ENCODE data around the gene BAK1.

BAK1 gene

DNA sequence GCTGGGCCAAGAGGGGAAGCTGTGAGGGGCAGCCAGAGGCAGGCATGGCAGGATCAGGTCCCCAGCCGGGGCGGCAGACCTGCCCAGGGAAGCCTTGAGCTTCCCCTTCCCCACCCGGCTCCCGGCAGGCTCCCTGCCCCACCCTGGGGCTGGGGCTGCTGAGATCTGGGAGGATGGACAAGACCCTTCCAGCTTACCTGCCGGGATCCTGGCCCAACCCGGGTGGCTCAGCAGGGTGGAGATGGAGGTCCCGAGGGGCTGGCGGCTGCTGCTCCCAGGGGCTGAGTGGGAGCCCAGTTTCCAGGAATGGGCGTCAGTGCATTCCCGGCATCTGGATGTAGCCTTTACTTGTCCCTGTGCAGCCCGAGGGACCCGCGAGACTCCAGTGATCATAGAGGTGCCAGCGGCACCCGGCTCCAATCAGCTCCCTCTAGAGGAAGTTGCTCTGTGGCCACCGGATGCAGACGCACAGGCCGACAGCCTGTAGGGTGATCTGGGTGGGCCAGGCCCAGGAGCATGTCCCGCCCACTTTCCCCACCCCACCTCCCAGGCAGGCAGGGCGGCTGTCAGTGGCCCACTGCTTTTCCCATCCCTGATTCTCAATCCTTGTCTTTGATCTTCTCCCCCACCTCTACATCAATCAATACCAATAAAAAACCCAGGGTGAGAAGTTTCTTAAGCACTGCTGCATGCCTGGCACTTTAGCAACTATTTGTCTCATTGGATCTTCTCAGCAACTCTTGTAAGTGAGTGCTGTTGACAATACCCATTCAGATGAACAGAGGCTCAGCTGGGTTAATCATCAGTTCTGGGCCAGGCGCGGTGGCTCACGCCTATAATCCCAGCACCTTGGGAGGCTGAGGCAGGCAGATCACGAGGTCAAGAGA is at the start of gene BAK1:
Gene BAK1 (minus strand): TSS at position 449 of the 887 bp plus-strand sequence. CDS start 2,672 bp downstream, outside the sequence.
- DNase-seq: peak; percentile 83

- peak; percentile 82 for DNase-seq
These were observed 48.4 kb upstream of the BAK1 start for GRCh38 chr6:33628401-33628964.

DNA sequence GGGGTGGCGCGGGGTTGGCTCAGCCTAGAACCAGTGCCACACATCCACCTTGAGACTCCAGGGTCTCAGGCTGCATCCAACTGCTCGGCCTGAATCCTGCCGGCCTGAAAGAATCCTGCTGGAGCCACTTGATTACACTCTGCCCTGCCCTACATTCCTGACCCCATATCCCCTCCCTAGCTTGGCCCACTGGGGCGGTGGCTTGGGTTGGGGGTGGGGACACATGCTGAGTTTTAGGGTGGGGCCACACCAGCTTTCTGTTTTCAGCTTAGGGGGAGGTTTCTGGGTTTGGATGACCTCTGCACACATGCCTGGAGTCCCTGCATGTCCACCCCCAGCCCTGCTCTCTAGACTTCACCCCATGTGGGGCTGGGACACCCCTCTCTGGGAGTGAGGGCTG is 47.8 kb upstream of the BAK1 start:
- no peak for DNase-seq

- no peak for DNase-seq
These were observed 44.8 kb upstream of the BAK1 start for GRCh38 chr6:33624856-33625255.

DNA sequence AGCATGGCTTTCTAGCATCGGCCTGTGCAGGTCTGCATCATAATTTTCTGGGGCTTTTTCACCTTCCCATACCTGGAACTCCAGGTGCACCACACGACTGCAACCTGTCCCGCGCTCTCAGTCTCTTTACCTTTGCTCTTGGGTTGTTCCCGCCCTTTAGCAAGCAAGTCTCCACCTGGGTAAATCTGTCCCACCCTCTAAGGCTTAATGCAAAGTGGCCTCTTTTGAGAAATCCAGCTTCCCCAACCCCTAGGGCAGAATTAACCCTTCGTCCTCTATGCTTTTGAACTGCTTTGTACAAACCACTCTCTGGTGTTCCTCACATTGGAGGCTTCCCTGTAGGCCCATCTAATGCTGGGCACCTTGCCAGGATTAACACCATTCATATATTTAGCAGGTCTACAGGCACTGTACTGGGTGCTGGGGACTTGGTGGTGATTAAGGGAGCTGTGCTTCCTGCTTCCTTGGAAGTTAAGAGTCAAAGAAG is 43.9 kb upstream of the BAK1 start:
- DNase-seq: peak; percentile 7

- DNase-seq: no peak
These were observed 42.7 kb upstream of the BAK1 start for GRCh38 chr6:33622456-33623431.

GRCh38 chr6:33621711-33622388 is 41.8 kb upstream of the BAK1 start:
- DNase-seq: peak; percentile 65

DNA sequence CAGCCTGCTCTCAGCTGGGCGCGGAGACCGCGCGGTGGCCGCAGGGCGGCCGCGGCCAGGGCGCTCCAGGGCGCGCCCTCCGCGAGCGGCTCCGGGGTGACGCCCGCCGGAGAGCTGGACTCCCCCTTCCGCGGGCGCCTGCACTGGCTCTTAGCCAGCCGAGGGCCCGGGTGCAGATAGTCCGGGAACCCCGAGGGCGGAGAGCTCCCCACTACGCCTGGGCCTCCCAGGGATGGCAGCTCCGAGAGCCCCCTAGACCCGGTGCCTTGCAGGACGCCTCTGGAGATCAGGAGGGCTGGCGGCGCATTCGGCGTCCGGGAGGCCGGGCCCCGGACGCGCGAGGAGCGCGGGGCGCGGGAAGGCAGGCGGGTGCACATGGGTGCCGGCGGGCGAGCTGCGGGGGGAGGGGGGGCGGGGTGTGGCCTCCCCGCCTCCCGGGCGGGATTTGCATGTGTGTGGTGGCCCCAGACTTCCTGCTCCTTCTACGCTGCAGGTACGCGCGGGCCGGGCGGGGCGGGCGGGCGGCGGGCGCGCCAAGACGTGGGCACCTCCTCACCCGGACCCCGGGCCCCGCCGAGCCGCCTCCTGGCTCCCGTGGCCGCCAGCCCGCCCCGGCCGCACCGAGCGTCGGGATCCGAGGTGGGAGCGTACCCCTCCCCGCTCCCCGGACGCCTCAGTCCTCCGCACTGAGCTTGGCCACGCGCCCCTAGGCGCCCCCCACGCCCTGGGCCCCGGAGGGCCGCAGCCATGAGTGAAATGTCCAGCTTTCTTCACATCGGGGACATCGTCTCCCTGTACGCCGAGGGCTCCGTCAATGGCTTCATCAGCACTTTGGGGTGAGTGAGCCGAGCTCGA is 41.0 kb upstream of the BAK1 start, which contains the start of gene ITPR3:
Gene ITPR3 (plus strand): TSS at position 467 of the 855 bp plus-strand sequence. CDS start 281 bp downstream, at position 748.
- no peak for DNase-seq

DNA sequence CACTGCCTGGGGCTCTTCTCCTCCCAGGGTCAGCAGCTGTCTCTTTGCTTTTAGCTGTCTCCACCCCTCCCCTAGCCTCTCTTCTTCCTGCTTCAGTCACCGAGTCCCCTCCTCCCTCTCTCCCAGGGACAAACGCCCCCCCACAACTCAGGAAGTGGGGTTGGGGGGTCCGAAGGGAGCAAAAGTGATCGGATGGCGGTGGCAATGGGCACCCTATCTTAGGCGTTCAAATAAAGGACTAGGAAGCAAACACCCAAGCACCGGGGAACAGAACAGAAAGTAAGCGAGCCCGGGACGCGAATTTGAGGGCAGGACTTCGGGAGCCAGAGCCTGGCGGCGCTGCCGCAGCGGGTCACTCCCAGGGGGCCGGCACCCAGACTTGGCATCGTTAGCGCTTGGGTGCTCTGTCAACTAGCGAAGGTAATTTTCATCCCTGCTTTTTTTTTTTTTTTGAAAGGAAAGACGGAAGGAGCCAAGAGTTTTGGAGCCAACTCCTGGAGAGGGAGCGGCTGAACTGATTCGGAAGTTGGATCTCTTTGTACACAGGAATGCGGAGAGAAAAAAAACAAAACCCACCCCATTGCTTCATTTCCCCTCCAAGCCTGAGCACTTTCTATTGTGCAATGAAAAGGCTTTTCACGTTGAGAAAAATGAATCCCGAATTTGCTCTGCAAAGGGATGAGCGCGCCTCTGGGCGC is 40.2 kb upstream of the BAK1 start:
- no peak for DNase-seq

- no peak for DNase-seq
These were observed 39.2 kb upstream of the BAK1 start for GRCh38 chr6:33619166-33619840.

GRCh38 chr6:33616913-33617312 is 36.8 kb upstream of the BAK1 start:
- no peak for DNase-seq

- no peak for DNase-seq
These were observed 36.0 kb upstream of the BAK1 start for GRCh38 chr6:33616113-33616512.

DNA sequence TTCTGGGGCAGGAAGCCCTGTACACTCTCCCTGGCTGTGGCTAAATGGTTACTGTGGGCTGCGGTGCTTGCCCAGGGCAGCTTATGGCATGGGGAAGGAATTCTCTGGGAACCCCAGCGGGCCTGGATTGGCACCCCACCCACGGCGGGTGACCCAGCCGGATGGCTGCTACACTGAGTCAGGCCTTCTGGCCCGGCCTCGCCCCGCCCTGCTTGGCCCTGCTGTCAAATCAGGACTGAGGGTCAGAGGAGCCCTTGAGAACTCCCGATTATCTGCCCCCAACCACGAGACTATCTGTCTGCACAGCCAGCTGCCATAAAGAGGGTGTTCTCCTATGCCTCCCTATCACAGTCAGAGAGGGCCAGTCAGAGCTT is 33.7 kb upstream of the BAK1 start:
- no peak for DNase-seq

GRCh38 chr6:33613146-33613794 is 33.2 kb upstream of the BAK1 start:
- DNase-seq: no peak

GRCh38 chr6:33610779-33611732 is 31.0 kb upstream of the BAK1 start:
- no peak for DNase-seq

DNA sequence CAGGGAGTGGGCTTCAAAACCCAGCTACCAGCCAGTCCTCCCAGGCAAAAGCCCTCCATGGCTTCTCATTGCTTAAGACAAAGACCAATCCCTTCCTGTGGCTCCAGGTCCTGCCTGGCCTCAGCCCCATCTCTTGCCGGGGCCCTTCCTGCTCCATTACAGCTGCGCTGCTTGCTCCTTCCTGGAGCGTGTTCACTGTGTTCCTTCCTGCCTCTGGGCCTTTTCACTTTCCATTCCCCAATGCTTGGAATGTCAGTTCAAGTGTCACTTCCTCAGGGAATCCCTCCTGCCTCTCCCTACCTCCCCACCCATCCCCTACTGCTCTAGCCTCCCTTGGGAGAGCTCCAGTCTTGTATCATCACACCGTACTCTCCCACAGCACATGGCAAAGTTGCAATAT is 30.0 kb upstream of the BAK1 start:
- DNase-seq: no peak

- no peak for DNase-seq
These were observed 29.5 kb upstream of the BAK1 start for GRCh38 chr6:33609528-33609927.

- no peak for DNase-seq
These were observed 28.9 kb upstream of the BAK1 start for GRCh38 chr6:33609019-33609418.

Data from NCI-H2029 treated with DMSO at 0.1 percent for 48 hours (cell line).